HG03095 (cell line): ENCODE measurements around the gene ANKRD2.
"Not testable (repeated sequence)": the region's sequence is repeated elsewhere in the genome, so short reads cannot be mapped to it uniquely, and the experiment has no call there.

Experiments used
- ATAC-seq: cut with Tn5 transposase; IDR thresholded peaks from one replicate; pipeline ENCODE4 v1.9.1; 2021; ENCODE audit warnings: moderate library complexity; ENCODE audit not compliant: unreplicated experiment

The ANKRD2 gene

DNA sequence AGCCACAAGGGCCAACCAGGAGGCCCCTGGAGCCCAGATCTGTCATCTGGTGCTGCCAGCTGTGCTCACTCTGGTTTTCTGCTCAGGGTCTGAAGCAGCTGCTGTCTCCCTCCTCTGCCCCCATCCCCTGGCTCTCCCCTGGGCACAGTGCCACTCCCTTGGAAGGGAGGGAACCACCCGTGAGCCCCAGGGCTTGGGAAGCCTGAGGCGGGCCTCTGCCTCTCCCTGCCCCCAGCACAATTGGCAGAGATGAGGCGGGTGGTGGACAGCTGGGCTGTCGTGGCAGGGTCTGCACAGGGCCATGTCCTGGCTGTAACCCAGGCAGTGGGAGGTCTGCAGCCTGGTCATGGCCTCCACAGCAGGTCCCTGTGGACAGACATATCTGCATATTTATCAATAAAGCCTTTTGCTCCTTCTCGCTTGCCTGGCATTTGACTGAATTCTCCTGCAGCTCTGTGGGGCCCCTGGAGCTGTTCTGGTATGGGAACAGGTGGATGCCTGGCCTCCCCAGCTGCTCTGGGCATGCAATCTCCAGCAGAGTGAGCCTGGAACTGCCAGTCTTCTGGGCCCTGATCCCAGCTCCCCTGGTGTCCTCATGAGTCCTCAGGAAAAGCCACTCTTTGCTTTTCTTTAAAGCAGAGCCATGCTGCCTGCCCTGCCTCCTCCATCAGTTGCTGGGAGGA, 1.6 kb upstream of the ANKRD2 start:
- ATAC-seq, result no peak

DNA sequence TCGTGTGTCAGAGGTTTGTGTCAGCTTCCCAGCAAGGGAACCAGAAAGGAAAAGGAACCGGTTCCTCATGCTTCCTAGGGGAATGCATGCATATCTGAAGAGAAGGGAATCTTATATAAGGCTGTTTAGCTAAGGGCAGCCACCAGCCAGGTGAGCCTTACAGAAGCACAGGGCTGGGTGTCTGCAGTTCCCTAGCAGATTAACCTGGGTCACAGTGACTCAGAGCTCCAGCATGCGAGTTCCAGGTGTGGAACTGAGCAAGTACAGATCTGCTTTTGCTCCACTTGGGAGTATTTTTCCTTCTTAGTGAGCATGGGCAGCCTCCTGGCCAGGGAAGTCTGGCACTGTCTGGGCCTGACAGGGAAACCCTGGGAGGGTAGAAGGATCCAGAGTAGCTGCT, 957 bp upstream of the ANKRD2 start:
- ATAC-seq, result no peak

DNA sequence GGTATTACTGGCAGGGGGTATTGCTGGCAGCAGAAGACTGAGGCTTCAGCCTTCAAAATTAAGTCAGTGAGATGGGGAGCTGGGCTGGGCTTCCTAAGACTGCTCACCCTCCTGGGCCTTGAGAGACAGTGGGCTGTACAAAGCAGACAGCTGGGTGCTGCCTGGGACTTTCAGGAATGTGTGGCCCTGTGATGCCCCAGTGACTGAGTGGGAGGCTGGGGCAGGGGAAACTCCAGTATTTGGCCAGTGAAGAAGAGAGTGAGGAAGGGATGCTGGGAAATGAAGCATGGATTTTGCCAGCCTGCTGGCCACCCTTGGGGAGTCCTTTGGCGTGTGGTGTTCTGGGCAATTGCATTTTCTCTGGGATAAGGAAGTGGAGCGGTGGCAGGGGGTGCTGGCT, 442 bp downstream of the ANKRD2 start:
- no peak for ATAC-seq

DNA sequence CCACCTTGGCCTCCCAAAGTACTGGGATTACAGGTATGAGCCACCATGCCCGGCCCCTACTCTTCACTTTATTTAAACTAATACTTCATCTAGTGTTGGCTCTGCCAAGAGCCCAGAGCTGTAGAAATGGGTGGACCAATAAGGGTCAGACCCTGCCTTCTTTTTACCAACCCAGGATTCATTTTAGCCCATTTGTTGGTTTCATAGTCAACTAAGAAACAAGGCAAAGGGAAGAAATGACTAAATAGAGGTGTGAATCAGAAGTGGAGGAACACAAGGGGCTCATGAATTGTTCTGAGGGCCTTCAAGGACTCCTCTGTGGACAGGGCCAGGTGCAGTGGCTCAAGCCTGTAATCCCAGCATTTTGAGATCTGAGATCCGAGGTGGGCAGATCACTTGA, 1.1 kb downstream of the ANKRD2 start:
- no peak for ATAC-seq

DNA sequence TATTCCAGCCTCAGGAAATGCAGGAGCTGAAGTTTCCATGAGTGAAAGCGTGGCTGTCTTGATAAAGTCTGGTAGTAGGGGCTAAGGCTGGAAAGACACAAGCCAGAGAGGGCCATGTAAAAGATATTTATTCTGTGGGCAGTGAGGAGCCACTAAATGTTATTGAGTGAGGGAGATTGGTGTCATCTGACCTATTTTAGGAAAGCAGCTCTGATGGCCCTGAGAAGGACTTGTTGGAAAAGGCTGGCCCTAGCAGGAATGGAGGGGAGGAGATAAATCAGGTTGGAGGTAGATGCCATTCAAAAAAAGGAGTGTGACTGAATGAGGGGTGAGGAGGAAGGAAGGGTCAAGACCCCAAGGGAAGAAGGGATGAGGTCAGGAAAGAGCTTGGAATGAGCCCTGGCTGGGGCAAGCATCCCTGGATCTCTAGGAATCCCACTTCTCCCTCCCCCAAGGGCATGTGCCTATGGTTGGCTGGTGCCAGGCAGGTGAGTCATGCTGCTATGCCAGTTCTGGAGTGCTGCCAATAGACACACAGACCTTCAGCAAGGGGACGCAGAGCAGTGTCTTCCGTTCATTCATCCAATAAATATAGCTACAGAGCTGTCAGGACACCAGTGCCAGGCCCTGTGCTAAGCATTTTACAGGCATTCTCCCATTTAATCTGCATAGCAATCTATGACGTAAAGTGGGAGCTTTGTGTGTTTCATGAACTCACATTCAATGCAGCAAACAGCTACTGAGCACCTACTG, 2.0 kb downstream of the ANKRD2 start:
- no peak for ATAC-seq

DNA sequence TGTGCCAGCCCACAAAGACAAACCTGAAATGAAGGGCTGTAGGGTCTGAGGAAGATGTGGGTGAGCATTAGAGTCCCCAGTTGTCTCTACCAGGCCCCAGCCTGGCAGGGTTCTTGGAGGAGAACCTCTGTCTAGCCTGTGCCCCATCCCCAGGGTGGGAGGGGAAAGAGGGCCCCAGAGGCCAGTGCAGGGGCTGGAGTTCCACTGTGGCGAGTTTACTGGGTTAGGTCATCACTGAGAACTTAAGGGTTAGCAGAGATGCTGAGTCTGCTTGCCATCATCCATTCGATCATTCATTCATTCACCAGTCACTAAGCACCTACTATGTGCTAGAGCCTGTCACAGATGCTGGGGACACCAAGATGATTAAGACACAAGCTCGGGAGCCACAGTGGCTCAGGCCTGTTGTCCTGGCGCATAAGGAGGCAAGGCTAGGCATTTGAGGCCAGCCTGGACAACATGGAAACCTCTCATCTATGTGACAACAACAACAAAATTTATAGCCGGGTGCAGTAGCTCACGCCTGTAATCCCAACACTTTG, 2.6 kb downstream of the ANKRD2 start:
- no peak for ATAC-seq

DNA sequence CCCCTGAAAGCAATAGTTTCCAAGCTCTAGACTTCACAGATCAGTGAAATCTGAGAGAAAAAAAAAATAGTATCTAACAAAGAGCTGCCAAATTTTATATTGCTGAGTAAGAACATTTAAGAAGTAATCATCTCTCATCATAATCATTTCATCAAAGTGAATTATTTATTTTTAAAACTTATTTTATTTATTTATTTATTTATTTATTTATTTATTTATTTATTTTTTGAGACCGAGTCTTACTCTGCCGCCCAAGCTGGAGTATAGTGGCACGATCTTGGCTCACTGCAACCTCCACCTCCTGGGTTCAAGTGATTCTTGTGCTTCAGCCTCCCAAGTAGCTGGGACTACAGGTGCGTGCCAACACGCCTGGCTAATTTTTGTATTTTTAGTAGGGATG, 3.9 kb downstream of the ANKRD2 start:
- ATAC-seq, result not testable (repeated sequence)

DNA sequence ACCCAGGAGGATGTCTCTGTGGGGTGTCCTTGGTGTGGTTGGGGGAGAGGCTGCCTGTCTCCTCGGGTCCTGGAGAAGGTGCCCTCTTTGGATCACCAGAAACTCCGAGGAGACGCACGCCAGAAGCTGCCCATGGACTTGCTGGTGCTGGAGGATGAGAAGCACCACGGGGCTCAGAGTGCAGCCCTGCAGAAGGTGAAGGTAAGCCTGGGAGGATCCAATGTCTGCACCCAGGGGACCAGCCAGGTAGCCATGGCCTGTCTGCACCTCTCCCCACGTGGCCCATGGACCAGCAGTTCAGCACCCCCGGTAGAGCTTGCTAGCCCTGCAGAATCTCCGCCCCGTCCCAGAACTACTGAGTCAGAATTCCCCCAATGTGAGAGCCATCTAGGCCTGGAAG, 5.1 kb downstream of the ANKRD2 start:
- ATAC-seq, result no peak

DNA sequence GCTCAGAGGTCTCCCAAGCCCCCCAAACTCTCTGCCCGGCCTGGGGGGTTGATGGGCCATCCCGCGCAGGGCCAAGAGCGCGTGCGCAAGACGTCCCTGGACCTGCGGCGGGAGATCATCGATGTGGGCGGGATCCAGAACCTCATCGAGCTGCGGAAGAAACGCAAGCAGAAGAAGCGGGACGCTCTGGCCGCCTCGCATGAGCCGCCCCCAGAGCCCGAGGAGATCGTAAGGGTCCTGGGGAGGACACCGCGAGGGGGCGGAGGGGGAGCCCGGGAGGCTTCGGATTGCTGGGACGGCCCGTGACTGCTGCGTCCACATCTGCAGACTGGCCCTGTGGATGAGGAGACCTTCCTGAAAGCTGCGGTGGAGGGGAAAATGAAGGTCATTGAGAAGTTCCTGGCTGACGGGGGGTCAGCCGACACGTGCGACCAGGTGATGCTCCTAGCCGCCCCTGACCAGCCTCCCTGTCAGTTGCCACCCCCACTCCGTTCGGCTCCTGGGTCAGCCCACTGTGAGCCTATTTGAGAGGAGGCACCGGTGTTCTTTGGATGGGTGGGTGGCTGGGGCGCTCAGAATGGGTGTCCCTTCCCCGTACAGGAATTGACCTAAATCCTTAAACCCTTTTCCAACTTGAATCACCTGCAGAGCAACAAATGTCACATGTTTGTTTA, 5.7 kb downstream of the ANKRD2 start:
- ATAC-seq, result no peak

DNA sequence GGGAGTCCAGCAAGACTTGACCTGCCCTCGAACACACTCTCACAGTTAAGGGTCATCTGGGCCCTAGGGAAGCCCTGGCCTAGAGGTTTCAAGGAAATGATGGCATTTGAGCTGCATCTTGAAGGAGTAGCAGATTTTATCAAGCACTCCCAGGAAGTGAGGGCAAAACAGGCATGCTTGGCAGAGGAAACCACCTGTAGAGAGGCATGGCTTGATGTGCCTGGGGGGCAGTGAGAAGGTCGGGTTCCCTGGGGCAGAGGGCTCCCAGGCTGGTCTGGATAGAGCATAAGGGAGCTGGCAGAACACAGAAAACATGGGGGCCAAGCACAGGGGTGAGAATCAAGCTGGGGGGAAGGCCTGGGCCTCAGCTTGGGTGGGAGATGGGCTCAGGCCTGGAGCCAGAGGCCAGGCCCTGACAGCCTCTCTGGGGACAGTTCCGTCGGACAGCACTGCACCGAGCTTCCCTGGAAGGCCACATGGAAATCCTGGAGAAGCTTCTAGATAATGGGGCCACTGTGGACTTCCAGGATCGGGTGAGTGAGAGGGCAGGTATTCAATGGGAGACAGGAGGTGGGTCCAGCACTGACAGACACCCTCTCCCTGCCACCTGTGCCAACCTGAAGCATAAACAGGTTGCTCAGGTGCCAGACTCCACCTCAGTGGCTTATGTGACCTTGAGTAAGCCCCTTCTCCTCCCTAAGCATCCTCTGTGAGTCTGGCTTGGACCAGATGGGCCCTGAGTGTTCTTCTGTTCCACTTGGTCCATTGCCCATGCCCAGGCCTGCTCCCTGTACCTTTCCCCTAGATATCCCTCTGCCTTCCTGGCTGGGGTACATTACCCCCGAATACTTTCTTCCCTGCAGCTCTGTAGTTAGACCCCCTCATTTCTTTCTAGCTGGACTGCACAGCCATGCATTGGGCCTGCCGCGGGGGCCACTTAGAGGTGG, 8.1 kb downstream of the ANKRD2 start:
- ATAC-seq, result no peak

DNA sequence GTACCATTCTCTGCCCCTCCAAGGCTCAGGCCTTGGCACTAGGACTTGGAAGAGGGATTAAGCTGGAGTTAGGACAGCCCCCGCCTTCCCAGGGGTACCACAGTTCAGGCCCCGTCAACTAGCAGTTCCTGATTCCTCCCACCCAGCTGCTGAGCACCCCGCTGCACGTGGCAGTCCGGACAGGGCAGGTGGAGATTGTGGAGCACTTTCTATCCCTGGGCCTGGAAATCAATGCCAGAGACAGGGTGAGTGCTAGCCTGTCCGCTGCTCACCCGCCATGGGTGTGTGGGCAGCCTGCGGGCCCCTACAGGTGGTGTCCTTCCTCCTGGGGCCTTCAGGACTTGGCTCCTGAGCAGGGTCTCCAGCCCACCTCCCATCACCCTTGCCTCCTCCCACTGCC, 9.6 kb downstream of the ANKRD2 start:
- no peak for ATAC-seq

DNA sequence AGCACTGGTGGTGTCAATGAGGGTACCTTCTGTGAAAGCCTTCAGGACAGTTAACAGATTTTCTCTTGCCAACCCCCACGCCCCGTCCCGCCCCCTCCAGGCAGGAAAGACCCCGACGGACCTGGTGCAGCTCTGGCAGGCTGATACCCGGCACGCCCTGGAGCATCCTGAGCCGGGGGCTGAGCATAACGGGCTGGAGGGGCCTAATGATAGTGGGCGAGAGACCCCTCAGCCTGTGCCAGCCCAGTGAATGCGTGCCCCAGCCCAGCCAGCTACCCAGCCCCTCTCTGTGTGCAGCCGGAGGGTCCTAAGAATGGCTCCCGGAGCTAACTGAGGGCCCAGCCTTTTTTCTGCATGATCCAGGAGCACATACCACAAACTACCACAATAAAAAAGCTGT, 10.9 kb downstream of the ANKRD2 start:
- no peak for ATAC-seq

DNA sequence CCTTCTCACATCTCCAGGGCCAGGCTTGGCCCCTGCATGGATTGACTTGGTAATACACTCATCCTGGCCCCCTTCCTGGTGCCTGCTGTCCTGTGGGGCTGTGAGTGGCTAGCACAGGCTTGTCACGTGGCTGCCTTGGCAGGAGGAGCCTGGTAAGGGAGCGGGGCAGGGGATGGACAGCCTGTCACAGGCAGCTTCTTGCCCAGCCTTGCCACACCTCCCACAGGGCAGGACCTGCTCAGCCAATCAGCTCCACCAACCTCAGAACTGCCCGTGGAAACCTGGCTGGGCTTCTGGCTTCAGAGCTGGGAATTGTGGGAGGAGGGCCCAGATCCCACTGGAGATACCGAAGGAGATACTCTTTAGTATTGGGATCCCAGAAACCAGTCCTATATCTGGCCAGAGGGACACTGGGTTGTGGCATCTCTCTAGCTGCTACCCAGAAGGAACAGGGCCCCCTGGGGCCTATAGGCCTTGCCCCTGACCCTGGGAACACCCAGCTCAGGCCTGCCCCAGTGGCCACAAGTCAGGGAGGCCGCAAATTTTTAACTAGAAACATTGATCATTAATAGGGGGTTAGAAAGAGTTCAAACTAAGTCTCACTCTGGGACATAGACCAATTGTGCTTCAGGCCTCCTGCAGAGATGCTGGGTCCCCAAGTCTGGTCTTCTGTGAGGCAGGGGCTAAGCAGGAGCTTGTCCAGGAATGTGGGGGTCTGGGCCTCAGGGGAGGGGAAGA, 11.7 kb downstream of the ANKRD2 start, which contains the start of gene HOGA1:
Gene HOGA1 (plus strand): TSS at position 330 of the 738 bp plus-strand sequence. CDS start 315 bp downstream, at position 645.
- no peak for ATAC-seq

DNA sequence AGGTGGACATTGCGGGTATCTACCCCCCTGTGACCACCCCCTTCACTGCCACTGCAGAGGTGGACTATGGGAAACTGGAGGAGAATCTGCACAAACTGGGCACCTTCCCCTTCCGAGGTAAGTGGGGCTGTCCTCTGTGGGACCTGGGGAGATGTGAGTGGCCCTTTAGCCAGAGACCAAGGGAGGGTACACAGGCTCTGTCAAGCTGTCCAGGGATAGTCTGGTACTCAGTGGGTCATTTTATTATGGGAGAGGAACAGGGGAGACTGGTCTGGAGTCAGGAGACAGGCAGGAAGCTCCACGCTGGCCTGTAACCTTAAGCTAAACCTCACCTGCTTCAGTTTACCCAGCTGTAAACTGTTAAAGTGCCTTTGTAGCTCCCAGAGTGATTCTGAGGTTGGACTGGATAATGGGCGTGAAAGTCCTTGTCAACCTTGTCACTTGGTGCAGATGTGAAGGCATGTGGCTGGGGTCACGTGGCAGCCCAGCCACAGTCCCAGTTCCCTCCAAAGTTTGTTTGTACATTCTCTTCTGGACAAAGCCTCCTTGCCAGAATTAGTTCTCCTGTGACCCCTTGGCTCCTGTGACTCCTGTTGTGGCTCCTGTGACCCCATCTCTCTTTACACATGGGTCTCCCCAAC, 12.3 kb downstream of the ANKRD2 start:
- ATAC-seq, result no peak

DNA sequence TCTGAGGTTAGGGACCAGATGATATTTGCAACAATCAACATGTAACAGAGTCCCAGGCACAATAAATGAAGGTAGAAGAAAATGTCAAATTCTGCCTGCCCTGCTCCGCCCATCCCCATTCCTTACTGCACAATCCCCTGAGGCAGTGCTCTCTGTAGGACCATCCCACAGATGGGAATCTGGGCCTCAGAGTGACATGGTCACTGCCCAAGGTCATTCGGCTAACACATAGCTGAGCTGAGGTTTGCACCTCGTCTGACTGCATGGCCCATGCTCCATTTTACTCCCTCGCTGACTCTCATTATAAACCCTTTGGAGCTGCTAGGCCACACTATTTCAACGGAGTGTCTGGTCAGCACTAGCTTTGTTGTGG, 12.8 kb downstream of the ANKRD2 start:
- no peak for ATAC-seq

DNA sequence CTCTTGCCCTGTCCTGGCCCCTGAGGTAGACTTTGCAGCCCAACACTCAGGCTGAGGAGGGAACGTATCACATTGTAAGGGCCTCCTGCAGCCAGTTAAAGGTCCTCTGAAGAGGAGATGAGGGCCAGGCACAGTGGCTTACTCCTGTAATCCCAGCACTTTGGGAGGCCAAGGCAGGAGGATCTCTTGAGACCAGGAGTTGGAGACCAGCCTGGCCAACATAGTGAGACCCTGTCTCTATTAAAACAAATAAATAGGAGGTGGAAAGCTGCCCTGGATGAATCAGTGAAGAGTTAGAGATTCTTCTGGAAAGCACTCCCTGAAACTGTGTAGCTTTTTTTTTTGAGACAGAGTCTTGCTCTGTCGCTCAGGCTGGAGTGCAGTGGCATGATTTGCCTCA, 14.6 kb downstream of the ANKRD2 start:
- ATAC-seq, result no peak

DNA sequence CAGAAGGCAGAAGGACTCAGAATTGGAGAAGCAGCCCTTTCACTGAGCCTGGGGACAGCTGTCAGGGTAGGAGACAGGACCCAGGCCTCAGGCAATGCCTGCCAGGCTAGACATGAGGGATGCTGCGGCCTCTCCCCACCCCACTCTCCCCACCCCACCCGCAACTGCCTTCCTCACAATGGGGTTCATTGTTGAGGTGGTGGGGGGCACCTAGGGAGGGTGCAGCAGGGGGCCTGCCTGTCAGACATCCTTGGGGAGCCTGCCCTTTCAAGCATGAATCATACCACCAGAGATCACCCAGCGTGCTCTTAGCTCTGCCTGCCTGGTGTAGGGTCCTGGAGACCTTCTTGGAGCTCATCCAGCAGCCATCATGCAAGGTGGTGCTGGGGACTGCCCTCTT, 16.9 kb downstream of the ANKRD2 start, which contains the start of gene C10orf62:
Gene C10orf62 (plus strand): TSS at position 243 of the 400 bp plus-strand sequence. CDS start 177 bp downstream, outside the sequence.
- no peak for ATAC-seq

DNA sequence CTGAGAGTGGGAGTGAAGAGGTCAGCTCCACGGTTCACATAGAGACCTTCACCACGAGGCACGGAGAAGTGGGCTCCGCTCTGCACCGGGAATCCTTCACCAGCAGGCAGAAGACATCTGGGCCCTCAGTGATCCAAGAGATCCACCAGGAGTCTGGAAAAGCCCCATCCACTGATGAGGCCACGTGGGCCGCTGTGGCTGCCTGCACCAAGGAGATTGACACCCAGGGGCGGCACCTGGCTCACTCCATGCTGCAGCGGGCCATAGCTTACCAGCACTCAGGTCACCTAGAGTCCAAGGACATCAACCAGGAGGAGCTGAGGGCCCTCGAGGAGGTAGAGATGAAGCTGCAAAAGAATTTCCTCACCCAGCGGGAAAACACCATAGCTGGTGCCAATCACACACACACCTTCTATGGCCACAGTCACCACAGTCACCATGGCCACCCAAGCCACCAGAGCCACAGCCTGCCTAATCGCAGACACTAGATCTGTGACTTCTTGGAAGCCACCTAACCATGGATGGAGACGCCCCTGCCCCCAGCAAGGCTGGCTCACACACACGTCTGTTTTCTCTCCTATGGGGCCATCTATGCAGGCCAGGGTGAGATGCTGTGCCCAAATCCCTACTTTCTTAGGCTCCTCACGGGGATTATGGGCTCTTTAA, 17.6 kb downstream of the ANKRD2 start:
- ATAC-seq, result no peak
